HepG2 (cell line): ENCODE measurements around the gene NAA16. TPM values are rescaled to one million over a fixed set of nuclear protein-coding genes. Genes with fewer than 3 reads are reported as not detected.
A peak's percentile ranks its signal among the peaks of the same experiment; 100 is the strongest.

Source experiments
- ASH2L ChIP-seq: fragments of 300-600, 200-600 bp; sonication (generic); IDR thresholded peaks from 2 replicates; pipeline ENCODE4 v1.7.0; 2017; ENCODE audit warnings: low read depth, mild to moderate bottlenecking, moderate library complexity, mixed read lengths, low read length; ENCODE audit not compliant: insufficient read length
- ELF1 ChIP-seq: sonication (generic); formaldehyde crosslinking; IDR thresholded peaks from 2 replicates; pipeline ENCODE4 v1.4.0; 2020; ENCODE audit warnings: missing genetic modification reagents
- EZH2 ChIP-seq: conservative IDR thresholded peaks from 2 replicates; pipeline ENCODE4 v1.6.1; 2012; ENCODE audit warnings: mild to moderate bottlenecking, low read depth, low read length, moderate library complexity
- FOXJ3 ChIP-seq: sonication (generic); formaldehyde crosslinking; IDR thresholded peaks from 2 replicates; pipeline ENCODE4 v1.4.0; 2020; ENCODE audit warnings: missing genetic modification reagents, mild to moderate bottlenecking, borderline replicate concordance
- KLF16 ChIP-seq, 2 experiments: sonication (generic) in 1 of 2; formaldehyde crosslinking in 1 of 2; IDR thresholded peaks; 2 replicates each; pipeline versions ENCODE4 v1.6.1 to v1.8.0; 2016 to 2023; ENCODE audit warnings: missing genetic modification reagents in 2 of 2, missing compliant biosample characterization in 1 of 2
- MEIS2 ChIP-seq: sonication (generic); formaldehyde crosslinking; IDR thresholded peaks from 2 replicates; pipeline ENCODE4 v1.9.0; 2021; ENCODE audit warnings: mild to moderate bottlenecking, missing genetic modification reagents
- NCOA1 ChIP-seq: sonication (generic); formaldehyde crosslinking; IDR thresholded peaks from 2 replicates; pipeline ENCODE4 v1.9.0; 2021; ENCODE audit warnings: missing genetic modification reagents
- RBM22 ChIP-seq: fragments of 200-400 bp; formaldehyde crosslinking; optimal IDR thresholded peaks from 2 replicates; pipeline ENCODE3; 2017; ENCODE audit warnings: mild to moderate bottlenecking, low read length, moderate library complexity
- RXRA ChIP-seq: sonication (generic); formaldehyde crosslinking; IDR thresholded peaks from 2 replicates; pipeline ENCODE4 v1.5.1; 2020; ENCODE audit warnings: missing genetic modification reagents
- SIX1 ChIP-seq: sonication (generic); formaldehyde crosslinking; IDR thresholded peaks from 2 replicates; pipeline ENCODE4 v1.4.0; 2020; ENCODE audit warnings: missing genetic modification reagents, borderline replicate concordance
- XRCC5 ChIP-seq: fragments of 200-400 bp; formaldehyde crosslinking; optimal IDR thresholded peaks from 2 replicates; pipeline ENCODE3; 2017; ENCODE audit warnings: mild to moderate bottlenecking, low read length
- ZBTB7A ChIP-seq: sonication (generic); formaldehyde crosslinking; IDR thresholded peaks from 2 replicates; pipeline ENCODE4 v1.8.0; 2022; ENCODE audit warnings: mild to moderate bottlenecking, missing genetic modification reagents
- ZNF101 ChIP-seq: sonication (generic); formaldehyde crosslinking; IDR thresholded peaks from 2 replicates; pipeline ENCODE4 v1.4.0; 2020; ENCODE audit warnings: mild to moderate bottlenecking, low read depth, missing genetic modification reagents, borderline replicate concordance
- ZNF24 ChIP-seq: fragments of 450-650 bp; IDR thresholded peaks from 2 replicates; pipeline ENCODE4 v1.6.1; 2017; ENCODE audit warnings: antibody characterized with exemption, mild to moderate bottlenecking
- ZNF644 ChIP-seq: IDR thresholded peaks from 2 replicates; pipeline ENCODE4 v1.6.1; 2016; ENCODE audit warnings: low read depth
- ZNF749 ChIP-seq: sonication (generic); formaldehyde crosslinking; IDR thresholded peaks from 2 replicates; pipeline ENCODE4 v1.8.0; 2022; ENCODE audit warnings: mild to moderate bottlenecking, missing genetic modification reagents, moderate library complexity, borderline replicate concordance
- ZNF883 ChIP-seq: sonication (generic); formaldehyde crosslinking; IDR thresholded peaks from 2 replicates; pipeline ENCODE4 v1.5.1; 2020; ENCODE audit warnings: mild to moderate bottlenecking, missing genetic modification reagents; ENCODE audit errors: not compliant biosample characterization
- polyA plus RNA-seq, 8 experiments: library from polyadenylated mRNA; depleted of rRNA in 3 of 8; stranded (reverse) in 7 of 8; unstranded in 1 of 8; fragments of >200 nt; fragmentation: Illumina TruSeq in 4 of 8; extraction: Trizol in 4 of 8; gene quantifications; 2 replicates each; pipeline versions ENCODE4 v1.2.1 to v1.2.3, GENCODE V29; 2011 to 2016; ENCODE audit warnings: low read depth in 4 of 8, missing spikeins in 1 of 8, mixed read lengths in 1 of 8; ENCODE audit not compliant: insufficient read depth in 1 of 8
- total RNA-seq, 5 experiments: library from RNA; depleted of rRNA; stranded (reverse); fragments of >200 nt; fragmentation: Illumina TruSeq; extraction: Trizol; gene quantifications; 2 replicates each; pipeline ENCODE4 v1.2.3, GENCODE V29; 2016; ENCODE audit warnings: low read depth in 1 of 5
- TF ChIP-seq, protein P1 (sequence below): sonication (generic); formaldehyde crosslinking; IDR thresholded peaks from 2 replicates; pipeline ENCODE4 v1.8.1; 2023; ENCODE audit warnings: missing genetic modification reagents, mild to moderate bottlenecking, borderline replicate concordance
- TF ChIP-seq, protein P2 (sequence below): sonication (generic); formaldehyde crosslinking; IDR thresholded peaks from 2 replicates; pipeline ENCODE4 v1.4.0; 2020; ENCODE audit warnings: missing genetic modification reagents, mild to moderate bottlenecking, borderline replicate concordance
- TF ChIP-seq, protein P3 (sequence below): sonication (generic); formaldehyde crosslinking; IDR thresholded peaks from 2 replicates; pipeline ENCODE4 v1.4.0; 2020; ENCODE audit warnings: missing genetic modification reagents
- TF ChIP-seq, protein P4 (sequence below): sonication (generic); formaldehyde crosslinking; IDR thresholded peaks from 2 replicates; pipeline ENCODE4 v1.5.0; 2020; ENCODE audit warnings: missing genetic modification reagents
- TF ChIP-seq, protein P5 (sequence below): IDR thresholded peaks from 2 replicates; pipeline ENCODE4 v1.6.1; 2016; ENCODE audit warnings: missing genetic modification reagents, missing compliant biosample characterization
- TF ChIP-seq, protein P6 (sequence below): sonication (generic); formaldehyde crosslinking; IDR thresholded peaks from 2 replicates; pipeline ENCODE4 v1.5.1; 2020; ENCODE audit warnings: missing genetic modification reagents, mild to moderate bottlenecking, borderline replicate concordance

NAA16 gene
- total and polyA plus RNA-seq, 2 of the 13 experiments (the other 11 are each of a cell fraction or from before 2014, with no cell fraction given): 9.2 to 15.1 TPM

DNA sequence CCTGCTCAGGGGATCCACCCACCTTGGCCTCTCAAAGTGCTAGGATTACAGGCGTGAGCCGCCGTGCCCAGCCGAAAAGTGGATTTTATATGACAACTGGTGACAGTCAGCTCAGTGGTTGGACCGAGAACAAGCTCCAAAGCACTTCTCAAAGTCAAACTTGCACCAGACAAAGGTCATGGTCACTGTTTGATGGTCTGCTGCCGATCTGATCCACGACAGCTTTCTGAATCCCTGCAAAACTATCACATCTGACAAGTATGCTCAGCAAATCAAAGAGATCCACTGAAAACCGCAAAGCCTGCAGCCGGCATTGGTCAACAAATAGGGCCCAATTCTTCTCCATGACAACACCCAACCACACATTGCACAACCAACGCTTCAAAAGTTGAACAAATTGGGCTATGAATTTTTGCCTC lies 21.6 kb upstream of the NAA16 start (continued):
- TF ChIP-seq, protein P1, sequence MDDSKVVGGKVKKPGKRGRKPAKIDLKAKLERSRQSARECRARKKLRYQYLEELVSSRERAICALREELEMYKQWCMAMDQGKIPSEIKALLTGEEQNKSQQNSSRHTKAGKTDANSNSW (CRISPR knock-in tag): no peak
- no peak for TF ChIP-seq ZNF24
- TF ChIP-seq SIX1: no peak
- no peak for TF ChIP-seq ZNF749 (CRISPR knock-in tag)
- TF ChIP-seq RBM22: no peak
- TF ChIP-seq, protein P2, sequence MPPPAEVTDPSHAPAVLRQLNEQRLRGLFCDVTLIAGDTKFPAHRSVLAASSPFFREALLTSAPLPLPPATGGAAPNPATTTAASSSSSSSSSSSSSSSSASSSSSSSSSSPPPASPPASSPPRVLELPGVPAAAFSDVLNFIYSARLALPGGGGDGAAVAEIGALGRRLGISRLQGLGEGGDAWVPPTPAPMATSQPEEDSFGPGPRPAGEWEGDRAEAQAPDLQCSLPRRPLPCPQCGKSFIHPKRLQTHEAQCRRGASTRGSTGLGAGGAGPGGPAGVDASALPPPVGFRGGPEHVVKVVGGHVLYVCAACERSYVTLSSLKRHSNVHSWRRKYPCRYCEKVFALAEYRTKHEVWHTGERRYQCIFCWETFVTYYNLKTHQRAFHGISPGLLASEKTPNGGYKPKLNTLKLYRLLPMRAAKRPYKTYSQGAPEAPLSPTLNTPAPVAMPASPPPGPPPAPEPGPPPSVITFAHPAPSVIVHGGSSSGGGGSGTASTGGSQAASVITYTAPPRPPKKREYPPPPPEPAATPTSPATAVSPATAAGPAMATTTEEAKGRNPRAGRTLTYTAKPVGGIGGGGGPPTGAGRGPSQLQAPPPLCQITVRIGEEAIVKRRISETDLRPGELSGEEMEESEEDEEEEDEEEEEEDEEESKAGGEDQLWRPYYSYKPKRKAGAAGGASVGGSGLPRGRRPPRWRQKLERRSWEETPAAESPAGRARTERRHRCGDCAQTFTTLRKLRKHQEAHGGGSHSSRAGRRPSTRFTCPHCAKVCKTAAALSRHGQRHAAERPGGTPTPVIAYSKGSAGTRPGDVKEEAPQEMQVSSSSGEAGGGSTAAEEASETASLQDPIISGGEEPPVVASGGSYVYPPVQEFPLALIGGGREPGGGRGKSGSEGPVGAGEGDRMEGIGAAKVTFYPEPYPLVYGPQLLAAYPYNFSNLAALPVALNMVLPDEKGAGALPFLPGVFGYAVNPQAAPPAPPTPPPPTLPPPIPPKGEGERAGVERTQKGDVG (CRISPR knock-in tag): 0 out of 2 replicates have a peak, but pooled peaks have one; percentile 50
- TF ChIP-seq, protein P3, sequence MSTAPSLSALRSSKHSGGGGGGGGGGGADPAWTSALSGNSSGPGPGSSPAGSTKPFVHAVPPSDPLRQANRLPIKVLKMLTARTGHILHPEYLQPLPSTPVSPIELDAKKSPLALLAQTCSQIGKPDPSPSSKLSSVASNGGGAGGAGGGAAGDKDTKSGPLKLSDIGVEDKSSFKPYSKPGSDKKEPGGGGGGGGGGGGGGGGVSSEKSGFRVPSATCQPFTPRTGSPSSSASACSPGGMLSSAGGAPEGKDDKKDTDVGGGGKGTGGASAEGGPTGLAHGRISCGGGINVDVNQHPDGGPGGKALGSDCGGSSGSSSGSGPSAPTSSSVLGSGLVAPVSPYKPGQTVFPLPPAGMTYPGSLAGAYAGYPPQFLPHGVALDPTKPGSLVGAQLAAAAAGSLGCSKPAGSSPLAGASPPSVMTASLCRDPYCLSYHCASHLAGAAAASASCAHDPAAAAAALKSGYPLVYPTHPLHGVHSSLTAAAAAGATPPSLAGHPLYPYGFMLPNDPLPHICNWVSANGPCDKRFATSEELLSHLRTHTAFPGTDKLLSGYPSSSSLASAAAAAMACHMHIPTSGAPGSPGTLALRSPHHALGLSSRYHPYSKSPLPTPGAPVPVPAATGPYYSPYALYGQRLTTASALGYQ (CRISPR knock-in tag): peak; percentile 88
- no peak for TF ChIP-seq ELF1 (CRISPR knock-in tag)
- TF ChIP-seq ZBTB7A (CRISPR knock-in tag): no peak
- peak; percentile 84 for TF ChIP-seq FOXJ3 (CRISPR knock-in tag)
- TF ChIP-seq, protein P4, sequence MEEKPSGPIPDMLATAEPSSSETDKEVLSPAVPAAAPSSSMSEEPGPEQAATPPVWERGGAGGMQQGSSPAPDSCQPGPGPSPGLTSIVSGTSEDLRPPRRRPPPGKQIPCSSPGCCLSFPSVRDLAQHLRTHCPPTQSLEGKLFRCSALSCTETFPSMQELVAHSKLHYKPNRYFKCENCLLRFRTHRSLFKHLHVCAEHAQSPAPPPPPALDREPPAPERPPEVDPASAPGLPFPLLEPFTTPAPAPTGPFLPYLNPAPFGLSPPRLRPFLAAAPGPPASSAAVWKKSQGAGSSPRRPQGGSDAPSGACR (CRISPR knock-in tag): no peak
- TF ChIP-seq MEIS2 (CRISPR knock-in tag): peak; percentile 75
- TF ChIP-seq ASH2L: no peak
- peak in 1 of 2 experiments; percentile 31; a peak in 1 of 4 replicates for TF ChIP-seq KLF16 (CRISPR knock-in tag; IDR thresholded peaks at IDR 0.05)
- TF ChIP-seq ZNF883 (CRISPR knock-in tag): no peak
- TF ChIP-seq ZNF644 (CRISPR knock-in tag): peak; percentile 80
- TF ChIP-seq, protein P5, sequence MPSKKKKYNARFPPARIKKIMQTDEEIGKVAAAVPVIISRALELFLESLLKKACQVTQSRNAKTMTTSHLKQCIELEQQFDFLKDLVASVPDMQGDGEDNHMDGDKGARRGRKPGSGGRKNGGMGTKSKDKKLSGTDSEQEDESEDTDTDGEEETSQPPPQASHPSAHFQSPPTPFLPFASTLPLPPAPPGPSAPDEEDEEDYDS (CRISPR knock-in tag): no peak
- no peak for TF ChIP-seq EZH2
- TF ChIP-seq XRCC5: no peak
- TF ChIP-seq ZNF101 (CRISPR knock-in tag): no peak
- TF ChIP-seq, protein P6, sequence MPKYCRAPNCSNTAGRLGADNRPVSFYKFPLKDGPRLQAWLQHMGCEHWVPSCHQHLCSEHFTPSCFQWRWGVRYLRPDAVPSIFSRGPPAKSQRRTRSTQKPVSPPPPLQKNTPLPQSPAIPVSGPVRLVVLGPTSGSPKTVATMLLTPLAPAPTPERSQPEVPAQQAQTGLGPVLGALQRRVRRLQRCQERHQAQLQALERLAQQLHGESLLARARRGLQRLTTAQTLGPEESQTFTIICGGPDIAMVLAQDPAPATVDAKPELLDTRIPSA (CRISPR knock-in tag): no peak
- peak; percentile 72; the same call in 1 of the 2 replicates for TF ChIP-seq RXRA (CRISPR knock-in tag)
- TF ChIP-seq NCOA1 (CRISPR knock-in tag): no peak
